HepG2 (cell line): ENCODE measurements around the gene CDR2L. TPM values are rescaled to one million over a fixed set of nuclear protein-coding genes. Genes with fewer than 3 reads are reported as not detected.

Source experiments
- EED ChIP-seq: sonication (generic); formaldehyde crosslinking; IDR thresholded peaks from 2 replicates; pipeline ENCODE4 v1.5.0; 2020; ENCODE audit warnings: mild to moderate bottlenecking, missing genetic modification reagents
- FOXK2 ChIP-seq: fragments of 450-650 bp; IDR thresholded peaks from 2 replicates; pipeline ENCODE4 v1.6.1; 2016
- GTF3A ChIP-seq: sonication (generic); formaldehyde crosslinking; conservative IDR thresholded peaks from 2 replicates; pipeline ENCODE4 v1.4.0; 2020; ENCODE audit warnings: mild to moderate bottlenecking, missing genetic modification reagents
- HES4 ChIP-seq: sonication (generic); formaldehyde crosslinking; IDR thresholded peaks from 2 replicates; pipeline ENCODE4 v1.9.0; 2021; ENCODE audit warnings: mild to moderate bottlenecking, missing genetic modification reagents, borderline replicate concordance
- JDP2 ChIP-seq: sonication (generic); formaldehyde crosslinking; IDR thresholded peaks from 2 replicates; pipeline ENCODE4 v1.8.1; 2022; ENCODE audit warnings: missing genetic modification reagents, borderline replicate concordance
- KDM3A ChIP-seq: IDR thresholded peaks from 2 replicates; pipeline ENCODE4 v1.6.1; 2018; ENCODE audit warnings: low read depth, missing compliant biosample characterization
- KIAA2018 ChIP-seq: sonication (generic); formaldehyde crosslinking; IDR thresholded peaks from 2 replicates; pipeline ENCODE4 v1.5.0; 2020; ENCODE audit warnings: mild to moderate bottlenecking, missing genetic modification reagents, borderline replicate concordance
- SYNCRIP ChIP-seq: fragments of 200-400 bp; formaldehyde crosslinking; IDR thresholded peaks from 2 replicates; pipeline ENCODE4 v1.6.1; 2018; ENCODE audit warnings: mild to moderate bottlenecking, low read depth, low read length; ENCODE audit not compliant: insufficient read depth
- TBX2 ChIP-seq: sonication (generic); formaldehyde crosslinking; IDR thresholded peaks from 2 replicates; pipeline ENCODE4 v1.5.0; 2020; ENCODE audit warnings: missing genetic modification reagents, mild to moderate bottlenecking, borderline replicate concordance
- YEATS2 ChIP-seq: sonication (generic); formaldehyde crosslinking; IDR thresholded peaks from 2 replicates; pipeline ENCODE4 v1.4.0; 2020; ENCODE audit warnings: missing genetic modification reagents, borderline replicate concordance
- YY1 ChIP-seq: IDR thresholded peaks from 2 replicates; pipeline ENCODE4 v1.6.1; 2011; ENCODE audit warnings: low read length, low read depth, moderate library complexity, mild to moderate bottlenecking; ENCODE audit not compliant: insufficient read depth, insufficient replicate concordance
- ZC3H13 ChIP-seq: sonication (generic); formaldehyde crosslinking; IDR thresholded peaks from 2 replicates; pipeline ENCODE4 v1.8.1; 2023; ENCODE audit warnings: mild to moderate bottlenecking, missing genetic modification reagents, moderate library complexity
- ZNF282 ChIP-seq: fragments of 450-650 bp; IDR thresholded peaks from 2 replicates; pipeline ENCODE4 v1.6.1; 2018; ENCODE audit not compliant: partially characterized antibody
- ZNF33A ChIP-seq: sonication (generic); formaldehyde crosslinking; IDR thresholded peaks from 2 replicates; pipeline ENCODE4 v1.5.1; 2020; ENCODE audit warnings: missing genetic modification reagents, mild to moderate bottlenecking, moderate library complexity, borderline replicate concordance
- ZNF343 ChIP-seq: sonication (generic); formaldehyde crosslinking; IDR thresholded peaks from 2 replicates; pipeline ENCODE4 v1.4.0; 2020; ENCODE audit warnings: mild to moderate bottlenecking, missing genetic modification reagents
- ZNF556 ChIP-seq: sonication (generic); formaldehyde crosslinking; IDR thresholded peaks from 2 replicates; pipeline ENCODE4 v1.4.0; 2020; ENCODE audit warnings: mild to moderate bottlenecking, missing genetic modification reagents, borderline replicate concordance
- ZNF597 ChIP-seq: sonication (generic); formaldehyde crosslinking; IDR thresholded peaks from 2 replicates; pipeline ENCODE4 v1.5.0; 2020; ENCODE audit warnings: missing genetic modification reagents
- ZNF761 ChIP-seq: sonication (generic); formaldehyde crosslinking; conservative IDR thresholded peaks from 2 replicates; pipeline ENCODE4 v1.4.0; 2020; ENCODE audit warnings: mild to moderate bottlenecking, missing genetic modification reagents
- polyA plus RNA-seq, 8 experiments: library from polyadenylated mRNA; depleted of rRNA in 3 of 8; stranded (reverse) in 7 of 8; unstranded in 1 of 8; fragments of >200 nt; fragmentation: Illumina TruSeq in 4 of 8; extraction: Trizol in 4 of 8; gene quantifications; 2 replicates each; pipeline versions ENCODE4 v1.2.1 to v1.2.3, GENCODE V29; 2011 to 2016; ENCODE audit warnings: low read depth in 4 of 8, missing spikeins in 1 of 8, mixed read lengths in 1 of 8; ENCODE audit not compliant: insufficient read depth in 1 of 8
- total RNA-seq, 5 experiments: library from RNA; depleted of rRNA; stranded (reverse); fragments of >200 nt; fragmentation: Illumina TruSeq; extraction: Trizol; gene quantifications; 2 replicates each; pipeline ENCODE4 v1.2.3, GENCODE V29; 2016; ENCODE audit warnings: low read depth in 1 of 5
- TF ChIP-seq, protein P1 (sequence below): sonication (generic); formaldehyde crosslinking; IDR thresholded peaks from 2 replicates; pipeline ENCODE4 v1.8.1; 2023; ENCODE audit warnings: mild to moderate bottlenecking, missing genetic modification reagents

The CDR2L gene
- total and polyA plus RNA-seq, 2 of the 13 experiments (the other 11 are each of a cell fraction or from before 2014, with no cell fraction given): 1.9 to 2.1 TPM

- TF ChIP-seq, protein P1, sequence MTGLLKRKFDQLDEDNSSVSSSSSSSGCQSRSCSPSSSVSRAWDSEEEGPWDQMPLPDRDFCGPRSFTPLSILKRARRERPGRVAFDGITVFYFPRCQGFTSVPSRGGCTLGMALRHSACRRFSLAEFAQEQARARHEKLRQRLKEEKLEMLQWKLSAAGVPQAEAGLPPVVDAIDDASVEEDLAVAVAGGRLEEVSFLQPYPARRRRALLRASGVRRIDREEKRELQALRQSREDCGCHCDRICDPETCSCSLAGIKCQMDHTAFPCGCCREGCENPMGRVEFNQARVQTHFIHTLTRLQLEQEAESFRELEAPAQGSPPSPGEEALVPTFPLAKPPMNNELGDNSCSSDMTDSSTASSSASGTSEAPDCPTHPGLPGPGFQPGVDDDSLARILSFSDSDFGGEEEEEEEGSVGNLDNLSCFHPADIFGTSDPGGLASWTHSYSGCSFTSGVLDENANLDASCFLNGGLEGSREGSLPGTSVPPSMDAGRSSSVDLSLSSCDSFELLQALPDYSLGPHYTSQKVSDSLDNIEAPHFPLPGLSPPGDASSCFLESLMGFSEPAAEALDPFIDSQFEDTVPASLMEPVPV: peak; percentile 75
- TF ChIP-seq KIAA2018 (CRISPR knock-in tag) (no peak), ZNF597 (CRISPR knock-in tag) (no peak), ZNF556 (CRISPR knock-in tag) (peak; percentile 49; the same call in 1 of the 2 replicates), HES4 (CRISPR knock-in tag) (no peak), FOXK2 (no peak), TBX2 (CRISPR knock-in tag) (peak; percentile 72; the same call in 1 of the 2 replicates), EED (CRISPR knock-in tag) (no peak), ZNF343 (CRISPR knock-in tag) (no peak), ZNF282 (no peak), GTF3A (no peak), ZNF33A (CRISPR knock-in tag) (no peak), KDM3A (CRISPR knock-in tag) (no peak), ZNF761 (CRISPR knock-in tag) (0 out of 2 replicates have a peak, but pooled peaks have one; percentile 46), YEATS2 (CRISPR knock-in tag) (peak; percentile 68; the same call in 1 of the 2 replicates), YY1 (no peak), SYNCRIP (no peak), JDP2 (CRISPR knock-in tag) (no peak), ZC3H13 (CRISPR knock-in tag) (no peak)
Measured at GRCh38 chr17:74960570-74961342, 26.7 kb upstream of the CDR2L start (continued).
